Astrocyte of the cerebellum (primary cell): Measurements from ENCODE around the gene UBAC1.

Source experiments
- DNase-seq: peaks from one replicate; pipeline ENCODE4 v3.0.0-alpha.2; 2011; ENCODE audit warnings: low read depth
- H3K4me3 ChIP-seq: 2 replicates; pipeline ENCODE4 v1.5.1; 2011; ENCODE audit warnings: mild to moderate bottlenecking, low read depth, low read length, moderate library complexity
- in situ Hi-C: cut with HindIII; loops from 2 replicates; pipeline ENCODE4 v1.10.0; 2017; ENCODE audit warnings: low sequenced_read_pairs
- TF ChIP-seq, protein P1 (sequence below): IDR thresholded peaks from 2 replicates; pipeline ENCODE4 v1.5.1; 2012; ENCODE audit warnings: low read length, low read depth, moderate library complexity, mild to moderate bottlenecking; ENCODE audit errors: missing control alignments

The UBAC1 gene

DNA sequence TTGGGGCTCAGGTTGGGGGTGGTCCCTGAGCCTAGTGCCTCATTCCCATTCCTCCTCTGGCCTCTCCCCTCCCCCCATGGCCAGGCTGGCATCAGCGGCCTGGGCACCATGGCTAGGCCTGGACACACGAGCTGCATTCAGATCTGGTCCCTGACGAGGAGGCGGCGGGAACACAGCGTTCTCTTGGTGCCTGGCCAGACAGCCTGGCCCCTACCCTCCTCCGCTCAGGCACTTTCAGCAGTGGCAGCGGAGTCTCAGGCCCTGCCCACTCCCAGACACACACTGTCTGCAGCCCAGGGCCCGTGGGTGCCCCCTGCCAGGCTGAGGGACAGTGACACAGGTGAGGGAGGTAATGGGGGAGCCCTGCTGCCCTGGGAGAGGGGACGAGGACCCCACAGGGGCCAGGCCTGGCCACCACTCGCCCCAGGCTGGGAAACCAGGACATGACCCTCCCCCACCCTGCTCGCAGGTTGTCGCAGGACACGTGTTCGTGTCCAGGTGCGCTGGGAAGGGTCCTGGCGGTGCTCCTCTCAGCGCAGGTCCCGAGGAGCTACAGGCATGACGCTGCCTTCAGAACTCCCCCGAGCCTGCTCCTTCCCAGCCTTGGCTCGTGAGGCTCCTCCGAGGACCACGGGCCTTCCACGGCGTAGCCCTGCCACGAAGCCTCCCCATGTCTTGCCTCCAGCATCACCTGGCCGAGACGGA, 19.9 kb upstream of the UBAC1 start:
- H3K4me3 ChIP-seq = no peak overlapping the region
- in situ Hi-C loops = no loop called here
- TF ChIP-seq, protein P1, sequence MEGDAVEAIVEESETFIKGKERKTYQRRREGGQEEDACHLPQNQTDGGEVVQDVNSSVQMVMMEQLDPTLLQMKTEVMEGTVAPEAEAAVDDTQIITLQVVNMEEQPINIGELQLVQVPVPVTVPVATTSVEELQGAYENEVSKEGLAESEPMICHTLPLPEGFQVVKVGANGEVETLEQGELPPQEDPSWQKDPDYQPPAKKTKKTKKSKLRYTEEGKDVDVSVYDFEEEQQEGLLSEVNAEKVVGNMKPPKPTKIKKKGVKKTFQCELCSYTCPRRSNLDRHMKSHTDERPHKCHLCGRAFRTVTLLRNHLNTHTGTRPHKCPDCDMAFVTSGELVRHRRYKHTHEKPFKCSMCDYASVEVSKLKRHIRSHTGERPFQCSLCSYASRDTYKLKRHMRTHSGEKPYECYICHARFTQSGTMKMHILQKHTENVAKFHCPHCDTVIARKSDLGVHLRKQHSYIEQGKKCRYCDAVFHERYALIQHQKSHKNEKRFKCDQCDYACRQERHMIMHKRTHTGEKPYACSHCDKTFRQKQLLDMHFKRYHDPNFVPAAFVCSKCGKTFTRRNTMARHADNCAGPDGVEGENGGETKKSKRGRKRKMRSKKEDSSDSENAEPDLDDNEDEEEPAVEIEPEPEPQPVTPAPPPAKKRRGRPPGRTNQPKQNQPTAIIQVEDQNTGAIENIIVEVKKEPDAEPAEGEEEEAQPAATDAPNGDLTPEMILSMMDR = no peak
- DNase-seq = no peak

DNA sequence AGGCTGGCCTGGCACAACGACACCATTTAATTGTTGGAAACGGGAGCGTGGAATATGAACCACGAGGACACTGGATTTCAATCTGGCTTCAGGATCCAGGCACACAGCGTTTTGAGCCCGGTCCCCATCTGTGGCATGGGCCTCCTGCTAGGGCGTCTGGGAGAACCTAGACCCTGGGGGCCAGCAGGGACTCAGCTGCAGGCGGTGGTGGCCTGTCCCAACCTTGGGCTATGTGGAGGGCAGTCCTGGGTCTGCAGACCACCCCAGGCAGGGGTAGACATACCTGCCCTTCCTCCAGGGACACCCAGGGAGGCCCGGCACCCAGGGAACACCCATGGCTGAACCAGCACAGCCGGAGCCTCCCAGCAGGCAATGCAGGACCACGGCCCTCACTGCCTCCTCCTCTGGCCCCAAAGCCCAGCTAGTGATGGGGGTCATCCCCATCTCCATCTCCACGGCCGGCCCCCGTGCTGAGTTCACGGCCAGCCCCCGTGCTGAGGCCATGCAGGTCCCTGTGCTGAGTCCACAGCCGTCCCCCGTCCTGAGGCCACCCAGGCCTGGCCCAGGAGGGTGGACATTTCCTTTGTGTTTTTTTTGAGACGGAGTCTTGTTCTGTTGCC, 18.5 kb upstream of the UBAC1 start:
- no peak overlapping the region for H3K4me3 ChIP-seq
- TF ChIP-seq, protein P1 = no peak
- DNase-seq = no peak
- in situ Hi-C loops = loop anchor here (5.0 kb wide), 1 partner anchor 158 kb away; no protein-coding TSS in a partner anchor

DNA sequence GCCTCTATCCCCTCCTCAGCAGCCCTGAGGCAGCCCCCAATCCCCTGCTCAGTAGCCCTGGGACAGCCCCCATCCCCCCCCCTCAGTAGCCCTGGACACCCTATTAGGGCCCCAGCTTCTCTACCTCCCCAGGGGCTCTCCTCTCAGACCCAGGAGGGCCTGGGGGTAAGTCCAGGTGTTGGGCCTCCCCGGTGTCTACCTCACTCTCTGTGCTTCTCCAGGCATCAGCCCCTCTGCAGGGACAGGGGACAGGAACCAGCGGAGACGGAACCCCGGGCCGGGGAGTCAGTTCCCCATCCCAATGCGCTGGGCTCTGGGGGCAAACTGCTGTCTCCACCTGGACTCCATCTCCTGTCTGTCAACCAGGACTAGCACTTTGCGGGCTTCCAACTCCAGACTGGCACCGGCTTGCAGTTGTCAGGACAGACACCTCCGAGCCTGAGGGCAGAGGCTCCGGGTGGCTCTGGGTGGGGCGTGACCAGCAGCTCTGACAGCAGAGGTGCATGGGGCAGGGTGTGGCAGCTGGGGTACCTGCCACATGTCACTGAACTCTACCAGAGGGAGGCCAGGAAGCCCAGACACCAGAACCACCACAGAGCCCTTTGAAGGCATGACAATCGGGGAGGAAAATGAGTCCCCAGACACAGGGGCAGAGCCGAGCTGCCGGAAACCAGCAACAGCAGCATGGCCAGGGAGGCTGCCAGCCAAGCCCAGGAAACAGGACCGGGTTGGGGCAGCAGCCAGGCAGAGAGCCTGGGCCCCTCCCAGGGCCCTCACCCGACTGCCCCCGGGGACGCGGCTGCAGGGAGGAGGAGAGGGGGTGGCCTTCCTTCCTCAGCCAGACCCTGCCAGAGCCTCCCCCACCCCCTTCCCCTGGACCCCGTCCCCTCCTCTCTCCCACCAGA, 17.7 kb upstream of the UBAC1 start:
- TF ChIP-seq, protein P1 = no peak
- no peak for DNase-seq
- in situ Hi-C loops = loop anchor here (5.0 kb wide), 1 partner anchor 158 kb away; no protein-coding TSS in a partner anchor
- H3K4me3 ChIP-seq = no peak overlapping the region

DNA sequence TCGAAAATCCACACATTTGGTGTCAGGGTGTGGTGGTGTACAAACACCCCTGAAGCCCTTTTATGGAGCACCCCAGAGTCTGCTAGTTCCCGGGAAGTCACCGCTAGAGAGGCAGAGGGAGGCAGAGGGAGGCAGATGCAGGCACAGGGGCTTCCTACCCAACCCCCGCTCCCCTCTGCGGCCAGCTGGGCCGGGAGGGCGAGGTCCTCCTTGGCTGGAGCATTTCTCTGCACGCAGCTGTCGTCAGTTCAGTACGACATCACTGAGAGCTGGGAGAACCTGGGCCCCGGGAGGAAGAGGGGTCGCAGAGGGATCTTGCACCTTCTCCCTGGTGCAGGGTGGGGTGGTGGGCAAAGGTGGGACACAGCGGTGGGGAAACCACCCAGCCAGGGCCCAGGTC, 15.8 kb upstream of the UBAC1 start:
- TF ChIP-seq, protein P1 = no peak
- H3K4me3 ChIP-seq = no peak overlapping the region
- no peak for DNase-seq
- in situ Hi-C loops = loop anchor here (5.0 kb wide), 1 partner anchor 160 kb away; no protein-coding TSS in a partner anchor

DNA sequence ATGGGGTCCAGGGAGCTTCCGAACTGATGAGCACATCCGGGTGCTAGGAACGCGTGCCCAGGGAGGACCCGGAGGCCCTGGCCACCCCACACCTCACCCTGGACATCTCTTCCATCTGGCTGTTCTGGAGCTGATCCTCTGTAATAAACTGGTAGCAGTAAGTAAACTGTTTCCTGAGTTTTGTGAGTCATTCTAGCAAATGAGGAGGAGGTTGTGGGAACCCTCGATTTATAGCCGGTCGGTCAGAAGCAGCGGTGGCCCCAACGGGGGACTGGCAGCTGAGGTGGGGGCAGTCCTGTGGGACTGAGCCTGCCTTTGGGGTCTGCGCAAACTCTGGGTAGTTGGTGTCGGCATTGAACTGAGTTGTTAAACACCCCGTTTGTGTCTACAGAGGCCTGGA, 15.4 kb upstream of the UBAC1 start:
- no peak for DNase-seq
- in situ Hi-C loops = loop anchor here (5.0 kb wide), 1 partner anchor 161 kb away; no protein-coding TSS in a partner anchor
- TF ChIP-seq, protein P1 = no peak
- no peak overlapping the region for H3K4me3 ChIP-seq

DNA sequence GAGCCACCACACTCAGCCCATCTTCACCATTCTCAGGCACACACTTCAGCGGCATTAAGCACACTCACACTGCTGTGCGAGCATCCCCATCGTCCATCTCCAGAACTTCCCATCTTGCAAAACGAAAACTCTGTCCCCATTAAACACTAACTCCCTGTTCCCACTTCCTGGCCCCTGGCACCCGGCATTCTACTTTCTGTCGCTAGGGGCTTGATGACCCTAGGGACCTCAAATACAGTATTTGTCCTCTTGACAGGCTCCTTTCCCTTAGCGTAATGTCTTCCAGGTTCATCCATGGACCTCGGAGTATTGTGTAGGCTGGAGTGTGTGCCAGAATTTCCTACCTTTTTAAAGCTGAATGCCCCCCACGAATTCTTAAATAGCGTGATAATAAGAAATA, 14.7 kb upstream of the UBAC1 start:
- no peak for DNase-seq
- TF ChIP-seq, protein P1 = no peak
- in situ Hi-C loops = loop anchor here (5.0 kb wide), 1 partner anchor 161 kb away; no protein-coding TSS in a partner anchor
- no peak overlapping the region for H3K4me3 ChIP-seq
